GM23338 (cell line): ENCODE results near the gene TP53BP1. TPM values are rescaled to one million over a fixed set of nuclear protein-coding genes. Genes with fewer than 3 reads are reported as not detected.

Experiments used
- ATAC-seq: fragments of 200-7000 bp; cut with Tn5 transposase; 3 replicates; pipeline ENCODE4 v1.9.1; 2020
- DNase-seq: peaks from one replicate; pipeline ENCODE4 v3.0.0-alpha.2; 2015; ENCODE audit warnings: low spot score
- H2AFZ ChIP-seq: fragments of 200-600 bp; sonication (generic); 2 replicates; pipeline ENCODE4 v1.8.0; 2016; ENCODE audit warnings: antibody characterized with exemption, mild to moderate bottlenecking, moderate library complexity
- H3F3A ChIP-seq: fragments of 200-600 bp; sonication (generic); replicated peaks from 2 replicates; pipeline ENCODE4 v1.8.0; 2017; ENCODE audit warnings: antibody characterized with exemption, mixed run types, low read depth
- H3K27ac ChIP-seq: fragments of 200-600 bp; sonication (generic); 2 replicates; pipeline ENCODE4 v1.6.1; 2016; ENCODE audit warnings: low read depth
- H3K27me3 ChIP-seq: fragments of 200-600 bp; sonication (generic); 2 replicates; pipeline ENCODE4 v1.8.0; 2016; ENCODE audit warnings: mild to moderate bottlenecking, mixed run types, moderate library complexity; ENCODE audit not compliant: insufficient read depth
- H3K36me3 ChIP-seq: fragments of 200-600 bp; sonication (generic); 2 replicates; pipeline ENCODE4 v1.8.0; 2016; ENCODE audit warnings: mild to moderate bottlenecking; ENCODE audit not compliant: insufficient read depth
- H3K4me1 ChIP-seq: fragments of 200-600 bp; sonication (generic); 2 replicates; pipeline ENCODE4 v1.8.0; 2016; ENCODE audit warnings: mild to moderate bottlenecking, moderate library complexity; ENCODE audit not compliant: insufficient read depth
- H3K4me2 ChIP-seq: fragments of 200-600 bp; sonication (generic); 2 replicates; pipeline ENCODE4 v1.7.1; 2017; ENCODE audit warnings: mixed run types
- H3K4me3 ChIP-seq: fragments of 200-600 bp; sonication (generic); 2 replicates; pipeline ENCODE4 v1.6.1; 2016; ENCODE audit warnings: mixed run types
- H3K79me2 ChIP-seq: fragments of 200-600 bp; sonication (generic); replicated peaks from 2 replicates; pipeline ENCODE4 v1.8.0; 2017; ENCODE audit warnings: mild to moderate bottlenecking; ENCODE audit not compliant: insufficient read depth
- H3K9me2 ChIP-seq: fragments of 200-600 bp; sonication (generic); 2 replicates; pipeline ENCODE4 v1.8.0; 2017; ENCODE audit not compliant: insufficient read depth
- H4K20me1 ChIP-seq: fragments of 200-600 bp; sonication (generic); replicated peaks from 2 replicates; pipeline ENCODE4 v1.8.0; 2017; ENCODE audit warnings: mild to moderate bottlenecking; ENCODE audit not compliant: insufficient read depth
- H3K27ac Mint-ChIP-seq: 2 replicates; pipeline ENCODE4 v1.8.0; 2020; ENCODE audit warnings: inconsistent platforms, mild to moderate bottlenecking, moderate library complexity, mixed read lengths
- H3K27me3 Mint-ChIP-seq: 3 replicates; pipeline ENCODE4 v1.8.0; 2022; ENCODE audit warnings: low read depth, mild to moderate bottlenecking, moderate library complexity, mixed read lengths, inconsistent platforms; ENCODE audit not compliant: insufficient read depth, poor library complexity
- H3K36me3 Mint-ChIP-seq: 3 replicates; pipeline ENCODE4 v1.8.0; 2021; ENCODE audit warnings: low read depth, mild to moderate bottlenecking, inconsistent platforms, moderate library complexity, mixed read lengths
- H3K4me1 Mint-ChIP-seq: 3 replicates; pipeline ENCODE4 v1.8.0; 2020; ENCODE audit warnings: mild to moderate bottlenecking, inconsistent platforms, mixed read lengths
- H3K4me3 Mint-ChIP-seq: 3 replicates; pipeline ENCODE4 v1.8.0; 2021; ENCODE audit warnings: moderate library complexity, mild to moderate bottlenecking, inconsistent platforms, mixed read lengths
- H3K9me3 Mint-ChIP-seq: 3 replicates; pipeline ENCODE4 v1.8.0; 2020; ENCODE audit warnings: moderate library complexity, mild to moderate bottlenecking, inconsistent platforms, mixed read lengths
- CREB1 ChIP-seq: fragments of 250-450 bp; sonication (Bioruptor Pico); IDR thresholded peaks from 2 replicates; pipeline ENCODE4 v1.5.0; 2020; ENCODE audit warnings: low read depth, mild to moderate bottlenecking, moderate library complexity
- CTCF ChIP-seq, 2 experiments: fragments of 200-600 bp in 1 of 2; sonication (generic) in 1 of 2; conservative IDR thresholded peaks; 2 replicates each; pipeline versions ENCODE4 v1.5.1 to v1.6.1; 2016 to 2017; ENCODE audit warnings: antibody characterized with exemption in 2 of 2, low read depth in 2 of 2, mild to moderate bottlenecking in 2 of 2, moderate library complexity in 1 of 2
- ETS1 ChIP-seq: IDR thresholded peaks from 2 replicates; pipeline ENCODE4 v1.6.1; 2016; ENCODE audit warnings: antibody characterized with exemption
- EZH2 ChIP-seq: fragments of 200-600 bp; sonication (generic); IDR thresholded peaks from one replicate; pipeline ENCODE4 v1.8.0; 2017; ENCODE audit warnings: antibody characterized with exemption, mild to moderate bottlenecking, low read depth; ENCODE audit not compliant: unreplicated experiment
- EZH2phosphoT487 ChIP-seq: fragments of 200-600 bp; sonication (generic); IDR thresholded peaks from one replicate; pipeline ENCODE4 v1.8.1; 2018; ENCODE audit warnings: antibody characterized with exemption; ENCODE audit not compliant: unreplicated experiment
- JUNB ChIP-seq: IDR thresholded peaks from one replicate; pipeline ENCODE4 v1.6.1; 2016; ENCODE audit warnings: antibody characterized with exemption; ENCODE audit not compliant: unreplicated experiment
- NANOG ChIP-seq: IDR thresholded peaks from 2 replicates; pipeline ENCODE4 v1.6.1; 2016; ENCODE audit warnings: antibody characterized with exemption, borderline replicate concordance
- POLR2AphosphoS5 ChIP-seq: IDR thresholded peaks from 2 replicates; pipeline ENCODE4 v1.6.1; 2016; ENCODE audit warnings: antibody characterized with exemption, low read depth
- REST ChIP-seq: IDR thresholded peaks from one replicate; pipeline ENCODE4 v1.6.1; 2018; ENCODE audit warnings: antibody characterized with exemption; ENCODE audit not compliant: unreplicated experiment
- STAT1 ChIP-seq: IDR thresholded peaks from one replicate; pipeline ENCODE4 v1.6.1; 2016; ENCODE audit warnings: antibody characterized with exemption; ENCODE audit not compliant: unreplicated experiment
- ZNF114 ChIP-seq: fragments of 250-450 bp; sonication (Bioruptor Pico); IDR thresholded peaks from 2 replicates; pipeline ENCODE4 v1.5.0; 2020; ENCODE audit warnings: mild to moderate bottlenecking, moderate library complexity
- ZNF331 ChIP-seq: fragments of 250-450 bp; sonication (Bioruptor Pico); IDR thresholded peaks from 2 replicates; pipeline ENCODE4 v1.5.0; 2020; ENCODE audit warnings: low read depth, mild to moderate bottlenecking, moderate library complexity
- ZNF462 ChIP-seq: fragments of 250-450 bp; sonication (Bioruptor Pico); IDR thresholded peaks from 2 replicates; pipeline ENCODE4 v1.5.0; 2020; ENCODE audit warnings: mild to moderate bottlenecking, moderate library complexity
- polyA plus RNA-seq: library from polyadenylated mRNA; unstranded; fragments of >200 nt; fragmentation: Nextera tagmentation; extraction: Ambion mirVana; gene quantifications from 2 replicates; pipeline ENCODE4 v1.2.1, GENCODE V29; 2016
- total RNA-seq: library from RNA; depleted of rRNA; stranded (reverse); fragments of >200 nt; shearing (Covaris generic); gene quantifications from 2 replicates; pipeline ENCODE4 v1.2.3, GENCODE V29; 2014

Gene TP53BP1
- total and polyA plus RNA-seq, 2 experiments from 2014 or later = 17.7 to 81.3 TPM

GRCh38 chr15:43527016-43527801, 34.3 kb upstream of the TP53BP1 start:
- no peaks in the 10 kb centered on the region for H4K20me1 ChIP-seq
- H3K9me2 ChIP-seq = no peaks in the 10 kb centered on the region
- H3F3A ChIP-seq = no peaks in the 10 kb centered on the region
- no peak overlapping the region for H3K4me3 Mint-ChIP-seq
- H3K9me3 Mint-ChIP-seq = peaks cover 18% of the 10 kb centered on the region
- no peak overlapping the region for H3K27ac ChIP-seq
- peaks cover 34% of the 10 kb centered on the region for H3K36me3 Mint-ChIP-seq
- no peak for ATAC-seq
- H3K4me3 ChIP-seq = no peak overlapping the region
- no peaks in the 10 kb centered on the region for H3K27me3 ChIP-seq
- no peaks in the 10 kb centered on the region for H3K79me2 ChIP-seq
- no peak for DNase-seq
- TF ChIP-seq EZH2phosphoT487 = no peak
- TF ChIP-seq CREB1 (CRISPR knock-in tag) = no peak
- TF ChIP-seq ZNF114 (CRISPR knock-in tag) = no peak
- TF ChIP-seq ZNF462 (CRISPR knock-in tag) = no peak
- TF ChIP-seq STAT1 = no peak
- no peak for TF ChIP-seq POLR2AphosphoS5
- TF ChIP-seq NANOG = no peak
- TF ChIP-seq ETS1 = no peak
- TF ChIP-seq CTCF (conservative IDR thresholded peaks at IDR 0.05; ENCODE audit: low read depth in 2 of 2) = no peak
- no peak for TF ChIP-seq EZH2
- no peak for TF ChIP-seq REST
- TF ChIP-seq JUNB = no peak
- no peak for TF ChIP-seq ZNF331
- H3K36me3 ChIP-seq = no peaks in the 10 kb centered on the region
- H3K4me1 Mint-ChIP-seq = peaks cover 28% of the 10 kb centered on the region
- no peak overlapping the region for H3K4me2 ChIP-seq
- H3K4me1 ChIP-seq = peaks cover 8% of the 10 kb centered on the region; the same call in 1 of the 2 replicates
- no peak overlapping the region for H3K27ac Mint-ChIP-seq
- peaks cover 14% of the 10 kb centered on the region for H3K27me3 Mint-ChIP-seq
- no peak overlapping the region for H2AFZ ChIP-seq
